ENCODE data around the gene SETD1A.
"Not testable (repeated sequence)": the region's sequence is repeated elsewhere in the genome, so short reads cannot be mapped to it uniquely, and the experiment has no call there.

Gene SETD1A

GRCh38 chr16:30930160-30930571 lies 27.4 kb upstream of the SETD1A start:
- no peak for DNase-seq

- no peak for DNase-seq
Observed at GRCh38 chr16:30931068-30931650, 26.4 kb upstream of the SETD1A start.

GRCh38 chr16:30934827-30935557 lies 22.6 kb upstream of the SETD1A start:
- no peak for DNase-seq

GRCh38 chr16:30937692-30938091 lies 19.9 kb upstream of the SETD1A start:
- DNase-seq = no peak

GRCh38 chr16:30939571-30939970 lies 18.0 kb upstream of the SETD1A start:
- DNase-seq = not testable (repeated sequence)

GRCh38 chr16:30941600-30942425 lies 15.7 kb upstream of the SETD1A start:
- peak; percentile 44 for DNase-seq

GRCh38 chr16:30942426-30942806 lies 15.1 kb upstream of the SETD1A start:
- DNase-seq = no peak

- DNase-seq = no peak
Observed at GRCh38 chr16:30944352-30944751, 13.2 kb upstream of the SETD1A start.

GRCh38 chr16:30946671-30947540 lies 10.6 kb upstream of the SETD1A start:
- no peak for DNase-seq

- DNase-seq = no peak
Observed at GRCh38 chr16:30947541-30947858, 10.1 kb upstream of the SETD1A start.

- no peak for DNase-seq
Observed at GRCh38 chr16:30947859-30948666, 9.5 kb upstream of the SETD1A start.

- DNase-seq = peak; percentile 24
Observed at GRCh38 chr16:30948667-30949649, 8.6 kb upstream of the SETD1A start, which contains the start of gene ORAI3. TSS of gene ORAI3 (plus strand) at chr16:30949068. CDS start at chr16:30949290, 222 bp downstream.

- DNase-seq = peak; percentile 14
Observed at GRCh38 chr16:30949650-30950515, 7.7 kb upstream of the SETD1A start.

- DNase-seq = no peak
Observed at GRCh38 chr16:30950516-30951065, 7.0 kb upstream of the SETD1A start.

- DNase-seq = no peak
Observed at GRCh38 chr16:30951193-30951592, 6.4 kb upstream of the SETD1A start.

GRCh38 chr16:30951750-30952149 lies 5.8 kb upstream of the SETD1A start:
- DNase-seq = no peak

GRCh38 chr16:30953111-30953510 lies 4.4 kb upstream of the SETD1A start:
- no peak for DNase-seq

GRCh38 chr16:30953511-30954124 lies 3.9 kb upstream of the SETD1A start:
- peak; percentile 44 for DNase-seq

GRCh38 chr16:30954993-30955392 lies 2.6 kb upstream of the SETD1A start:
- no peak for DNase-seq
